K562 (cell line): Measurements from ENCODE around the gene TRIM31.

Experiments
- CBX1 ChIP-seq: sonication (generic); IDR thresholded peaks from 2 replicates; pipeline ENCODE4 v1.6.1; 2016; ENCODE audit warnings: antibody characterized with exemption, low read depth, mild to moderate bottlenecking
- ESRRA ChIP-seq: fragments of 450-650 bp; IDR thresholded peaks from 2 replicates; pipeline ENCODE4 v1.6.1; 2014; ENCODE audit warnings: low read depth, mild to moderate bottlenecking, moderate library complexity, borderline replicate concordance
- MXI1 ChIP-seq: IDR thresholded peaks from 2 replicates; pipeline ENCODE4 v1.6.1; 2011; ENCODE audit warnings: low read depth, mild to moderate bottlenecking, improper control_type of control experiment, low read length
- NFATC3 ChIP-seq: fragments of 450-650 bp; IDR thresholded peaks from 2 replicates; pipeline ENCODE4 v1.6.1; 2017; ENCODE audit warnings: mild to moderate bottlenecking
- POLR2A ChIP-seq: fragments of 450-650 bp; conservative IDR thresholded peaks from 2 replicates; pipeline ENCODE4 v1.6.1; 2016
- PURB ChIP-seq: sonication (generic); formaldehyde crosslinking; IDR thresholded peaks from 2 replicates; pipeline ENCODE4 v1.9.0; 2021; ENCODE audit warnings: low read depth, mild to moderate bottlenecking, missing genetic modification reagents
- RNF2 ChIP-seq: sonication (generic); IDR thresholded peaks from 2 replicates; pipeline ENCODE4 v1.6.1; 2016
- SMC3 ChIP-seq: conservative IDR thresholded peaks from 2 replicates; pipeline ENCODE4 v1.6.1; 2011; ENCODE audit warnings: low read depth, low read length, improper control_type of control experiment; ENCODE audit not compliant: insufficient read depth
- TAF1 ChIP-seq: IDR thresholded peaks from 2 replicates; pipeline ENCODE4 v1.6.1; 2011; ENCODE audit warnings: mild to moderate bottlenecking, low read length, moderate library complexity; ENCODE audit not compliant: insufficient read depth, control insufficient read depth, severe bottlenecking; ENCODE audit errors: extremely low read depth
- ZNF431 ChIP-seq: sonication (generic); formaldehyde crosslinking; IDR thresholded peaks from 2 replicates; pipeline ENCODE4 v1.8.0; 2022; ENCODE audit warnings: mild to moderate bottlenecking, missing genetic modification reagents
- TF ChIP-seq, protein P1 (sequence below), 2 experiments: fragments of 450-650 bp in 1 of 2; sonication (generic) in 1 of 2; formaldehyde crosslinking in 1 of 2; IDR thresholded peaks in 1 of 2; conservative IDR thresholded peaks in 1 of 2; 2 replicates each; pipeline versions ENCODE4 v1.6.1 to v1.8.1; 2016 to 2023; ENCODE audit warnings: mild to moderate bottlenecking in 2 of 2, moderate library complexity in 2 of 2, inconsistent platforms in 1 of 2, missing genetic modification reagents in 1 of 2
- TF ChIP-seq, protein P2 (sequence below), 3 experiments: IDR thresholded peaks in 2 of 3; conservative IDR thresholded peaks in 1 of 3; 2 replicates each; pipeline ENCODE4 v1.5.1; 2011 to 2012; ENCODE audit warnings: low read length in 3 of 3, mild to moderate bottlenecking in 3 of 3, control low read depth in 2 of 3, improper control_type of control experiment in 1 of 3, inconsistent platforms in 1 of 3, low read depth in 1 of 3, mixed read lengths in 1 of 3, moderate library complexity in 1 of 3; ENCODE audit not compliant: insufficient read depth in 2 of 3
- TF ChIP-seq, protein P3 (sequence below): sonication (generic); formaldehyde crosslinking; IDR thresholded peaks from 2 replicates; pipeline ENCODE4 v1.8.1; 2022; ENCODE audit warnings: missing genetic modification reagents
- TF ChIP-seq, protein P4 (sequence below), 3 experiments: fragments of 200-800 bp in 1 of 3; fragments of 250-450 bp in 1 of 3; fragments of 450-650 bp in 1 of 3; sonication (Bioruptor Pico) in 1 of 3; sonication (Bioruptor generic) in 1 of 3; formaldehyde crosslinking in 1 of 3; IDR thresholded peaks; 2 replicates each; pipeline versions ENCODE4 v1.6.1 to v1.8.0; 2016 to 2022; ENCODE audit warnings: mild to moderate bottlenecking in 2 of 3, missing genetic modification characterization in 2 of 3, missing compliant biosample characterization in 1 of 3, moderate library complexity in 1 of 3

DNA sequence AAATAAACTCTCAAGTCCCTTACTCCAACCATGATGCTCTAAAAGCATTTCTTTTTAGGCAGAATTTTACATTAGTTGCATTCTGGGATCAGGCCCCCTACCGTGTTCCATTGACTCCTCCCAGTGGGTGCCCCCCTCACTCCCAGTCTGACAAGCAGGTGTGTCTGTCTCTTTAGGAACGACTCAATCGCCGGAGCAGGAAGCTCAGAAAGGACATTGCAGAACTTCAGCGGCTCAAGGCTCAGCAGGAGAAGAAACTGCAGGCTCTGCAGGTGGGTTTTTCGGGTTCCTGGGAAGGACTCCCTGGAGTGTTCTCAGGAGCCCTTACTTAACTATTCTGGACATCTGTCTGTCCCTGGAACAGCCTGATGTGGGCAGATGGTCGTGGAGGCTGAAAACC lies 32.9 kb upstream of the TRIM31 start:
- no peak for TF ChIP-seq POLR2A
- TF ChIP-seq, protein P1, sequence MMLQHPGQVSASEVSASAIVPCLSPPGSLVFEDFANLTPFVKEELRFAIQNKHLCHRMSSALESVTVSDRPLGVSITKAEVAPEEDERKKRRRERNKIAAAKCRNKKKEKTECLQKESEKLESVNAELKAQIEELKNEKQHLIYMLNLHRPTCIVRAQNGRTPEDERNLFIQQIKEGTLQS (IDR thresholded peaks at IDR 0.05) = no peak
- TF ChIP-seq, protein P1 (CRISPR knock-in tag; conservative IDR thresholded peaks at IDR 0.05) = no peak
- no peak for TF ChIP-seq SMC3
- TF ChIP-seq MXI1 = no peak
- no peak for TF ChIP-seq ZNF431 (CRISPR knock-in tag)
- TF ChIP-seq ESRRA = no peak
- no peak for TF ChIP-seq PURB
- no peak for TF ChIP-seq RNF2
- TF ChIP-seq, protein P2, sequence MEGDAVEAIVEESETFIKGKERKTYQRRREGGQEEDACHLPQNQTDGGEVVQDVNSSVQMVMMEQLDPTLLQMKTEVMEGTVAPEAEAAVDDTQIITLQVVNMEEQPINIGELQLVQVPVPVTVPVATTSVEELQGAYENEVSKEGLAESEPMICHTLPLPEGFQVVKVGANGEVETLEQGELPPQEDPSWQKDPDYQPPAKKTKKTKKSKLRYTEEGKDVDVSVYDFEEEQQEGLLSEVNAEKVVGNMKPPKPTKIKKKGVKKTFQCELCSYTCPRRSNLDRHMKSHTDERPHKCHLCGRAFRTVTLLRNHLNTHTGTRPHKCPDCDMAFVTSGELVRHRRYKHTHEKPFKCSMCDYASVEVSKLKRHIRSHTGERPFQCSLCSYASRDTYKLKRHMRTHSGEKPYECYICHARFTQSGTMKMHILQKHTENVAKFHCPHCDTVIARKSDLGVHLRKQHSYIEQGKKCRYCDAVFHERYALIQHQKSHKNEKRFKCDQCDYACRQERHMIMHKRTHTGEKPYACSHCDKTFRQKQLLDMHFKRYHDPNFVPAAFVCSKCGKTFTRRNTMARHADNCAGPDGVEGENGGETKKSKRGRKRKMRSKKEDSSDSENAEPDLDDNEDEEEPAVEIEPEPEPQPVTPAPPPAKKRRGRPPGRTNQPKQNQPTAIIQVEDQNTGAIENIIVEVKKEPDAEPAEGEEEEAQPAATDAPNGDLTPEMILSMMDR (IDR thresholded peaks at IDR 0.05 in 2 of 3, conservative IDR thresholded peaks at IDR 0.05 in 1 of 3; ENCODE audit: insufficient read depth in 2 of 3, low read depth in 1 of 3, low read length in 3 of 3) = no peak
- no peak for TF ChIP-seq NFATC3
- TF ChIP-seq, protein P3, sequence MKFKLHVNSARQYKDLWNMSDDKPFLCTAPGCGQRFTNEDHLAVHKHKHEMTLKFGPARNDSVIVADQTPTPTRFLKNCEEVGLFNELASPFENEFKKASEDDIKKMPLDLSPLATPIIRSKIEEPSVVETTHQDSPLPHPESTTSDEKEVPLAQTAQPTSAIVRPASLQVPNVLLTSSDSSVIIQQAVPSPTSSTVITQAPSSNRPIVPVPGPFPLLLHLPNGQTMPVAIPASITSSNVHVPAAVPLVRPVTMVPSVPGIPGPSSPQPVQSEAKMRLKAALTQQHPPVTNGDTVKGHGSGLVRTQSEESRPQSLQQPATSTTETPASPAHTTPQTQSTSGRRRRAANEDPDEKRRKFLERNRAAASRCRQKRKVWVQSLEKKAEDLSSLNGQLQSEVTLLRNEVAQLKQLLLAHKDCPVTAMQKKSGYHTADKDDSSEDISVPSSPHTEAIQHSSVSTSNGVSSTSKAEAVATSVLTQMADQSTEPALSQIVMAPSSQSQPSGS (CRISPR knock-in tag) = no peak
- TF ChIP-seq CBX1 = no peak
- TF ChIP-seq TAF1 = no peak
- TF ChIP-seq, protein P4, sequence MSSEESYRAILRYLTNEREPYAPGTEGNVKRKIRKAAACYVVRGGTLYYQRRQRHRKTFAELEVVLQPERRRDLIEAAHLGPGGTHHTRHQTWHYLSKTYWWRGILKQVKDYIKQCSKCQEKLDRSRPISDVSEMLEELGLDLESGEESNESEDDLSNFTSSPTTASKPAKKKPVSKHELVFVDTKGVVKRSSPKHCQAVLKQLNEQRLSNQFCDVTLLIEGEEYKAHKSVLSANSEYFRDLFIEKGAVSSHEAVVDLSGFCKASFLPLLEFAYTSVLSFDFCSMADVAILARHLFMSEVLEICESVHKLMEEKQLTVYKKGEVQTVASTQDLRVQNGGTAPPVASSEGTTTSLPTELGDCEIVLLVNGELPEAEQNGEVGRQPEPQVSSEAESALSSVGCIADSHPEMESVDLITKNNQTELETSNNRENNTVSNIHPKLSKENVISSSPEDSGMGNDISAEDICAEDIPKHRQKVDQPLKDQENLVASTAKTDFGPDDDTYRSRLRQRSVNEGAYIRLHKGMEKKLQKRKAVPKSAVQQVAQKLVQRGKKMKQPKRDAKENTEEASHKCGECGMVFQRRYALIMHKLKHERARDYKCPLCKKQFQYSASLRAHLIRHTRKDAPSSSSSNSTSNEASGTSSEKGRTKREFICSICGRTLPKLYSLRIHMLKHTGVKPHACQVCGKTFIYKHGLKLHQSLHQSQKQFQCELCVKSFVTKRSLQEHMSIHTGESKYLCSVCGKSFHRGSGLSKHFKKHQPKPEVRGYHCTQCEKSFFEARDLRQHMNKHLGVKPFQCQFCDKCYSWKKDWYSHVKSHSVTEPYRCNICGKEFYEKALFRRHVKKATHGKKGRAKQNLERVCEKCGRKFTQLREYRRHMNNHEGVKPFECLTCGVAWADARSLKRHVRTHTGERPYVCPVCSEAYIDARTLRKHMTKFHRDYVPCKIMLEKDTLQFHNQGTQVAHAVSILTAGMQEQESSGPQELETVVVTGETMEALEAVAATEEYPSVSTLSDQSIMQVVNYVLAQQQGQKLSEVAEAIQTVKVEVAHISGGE (CRISPR knock-in tag; IDR thresholded peaks at IDR 0.05) = no peak
